GM21723 (cell line): ENCODE measurements around the gene WIZ.
A peak's percentile ranks its signal among the peaks of the same experiment; 100 is the strongest.

Experiments
- ATAC-seq: cut with Tn5 transposase; IDR thresholded peaks from one replicate; pipeline ENCODE4 v1.9.1; 2021; ENCODE audit warnings: mild to moderate bottlenecking, moderate library complexity; ENCODE audit not compliant: unreplicated experiment

The WIZ gene

GRCh38 chr19:15467734-15468214 is 18.0 kb upstream of the WIZ start:
- no peak for ATAC-seq

DNA sequence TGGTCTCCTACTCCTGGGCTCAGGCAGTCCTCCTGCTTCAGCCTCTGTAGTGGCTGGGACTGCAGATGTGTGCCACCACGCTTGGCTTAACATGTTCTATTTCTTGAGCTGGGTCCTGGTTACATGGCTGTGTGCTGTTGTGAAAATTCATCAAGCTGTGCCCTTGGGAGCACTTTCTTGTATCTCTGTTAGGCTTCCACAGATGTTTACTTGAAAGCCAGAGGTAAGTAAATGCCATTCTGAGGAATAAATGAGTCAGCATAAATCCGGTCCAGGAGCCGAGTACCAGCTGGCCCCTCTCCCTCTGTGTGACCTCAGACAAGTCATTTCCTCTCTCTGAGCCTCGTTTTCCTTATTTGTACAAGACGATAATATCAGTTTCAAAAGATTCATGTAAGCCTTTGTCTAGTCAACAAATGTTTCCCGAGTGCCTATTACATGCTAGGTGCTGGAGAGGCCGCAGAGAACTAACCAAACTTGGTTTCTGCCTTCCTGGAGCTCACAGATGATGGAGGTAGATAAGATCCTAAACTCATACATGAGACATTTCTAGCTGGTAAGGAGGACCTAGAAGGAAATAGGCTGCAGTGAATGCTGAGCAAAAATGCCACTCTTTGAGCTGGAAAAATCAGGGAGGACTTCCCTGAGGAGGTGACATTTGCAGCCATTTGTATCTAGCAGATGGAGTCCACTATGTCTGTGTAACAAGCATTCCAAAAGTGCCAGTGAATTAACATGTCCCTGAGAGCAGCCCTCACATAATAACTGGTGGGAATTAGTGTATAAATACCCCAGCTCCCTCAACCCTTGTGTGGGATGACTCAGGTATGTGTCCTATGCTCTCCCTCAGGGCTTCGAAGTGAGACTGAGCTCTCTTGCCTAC is 17.3 kb upstream of the WIZ start:
- ATAC-seq: peak; percentile 48

- ATAC-seq: peak; percentile 58
Measured at GRCh38 chr19:15464394-15465385, 14.9 kb upstream of the WIZ start, which contains the start of gene RASAL3. TSS of gene RASAL3 (minus strand) at chr19:15464544. CDS start at chr19:15464358, 186 bp downstream.

DNA sequence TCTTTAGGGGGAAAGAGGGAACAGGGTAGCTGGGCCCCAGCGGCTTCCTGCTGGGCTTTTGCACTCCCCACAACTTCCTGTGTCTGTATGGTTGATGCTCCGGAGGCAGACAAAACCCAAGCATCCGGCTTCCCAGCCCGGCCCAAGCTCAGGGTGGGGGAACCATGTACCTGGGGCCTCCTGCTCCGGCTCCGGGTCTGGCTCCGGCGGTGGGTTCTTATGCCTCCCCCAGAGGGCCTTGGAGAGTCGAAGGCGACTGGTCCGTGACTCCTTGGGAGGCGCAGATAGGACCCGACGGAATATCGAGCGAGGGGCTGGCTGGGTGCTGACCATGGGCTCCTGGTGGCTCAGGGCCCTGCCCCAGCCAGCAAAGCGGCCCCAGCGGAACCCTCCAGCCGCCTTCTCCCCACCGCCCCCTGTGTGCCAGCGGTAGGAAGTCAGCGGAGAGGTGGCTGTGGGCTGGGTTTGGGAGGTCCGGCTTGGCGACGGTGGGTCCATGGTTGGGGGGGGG is 14.2 kb upstream of the WIZ start:
- peak; percentile 61 for ATAC-seq

DNA sequence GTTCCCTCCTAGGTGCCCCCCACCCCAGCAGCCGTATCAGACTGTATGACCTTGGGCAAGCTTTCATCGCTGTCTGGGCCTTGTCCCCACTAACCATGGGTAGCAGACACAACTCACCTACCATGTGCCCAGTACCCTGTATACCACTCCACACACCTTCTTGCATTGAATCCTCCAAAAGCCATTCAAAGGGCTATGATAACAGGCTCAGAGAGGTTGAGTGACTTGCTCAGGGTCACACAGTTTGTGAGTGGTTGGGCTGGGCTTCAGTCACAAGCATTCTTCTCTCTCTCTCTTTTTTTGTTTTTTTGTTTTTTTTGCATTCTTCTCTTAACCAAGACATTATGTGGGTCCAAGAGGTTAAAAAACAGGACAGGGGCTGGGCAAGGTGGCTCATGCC is 11.9 kb upstream of the WIZ start:
- no peak for ATAC-seq

GRCh38 chr19:15457701-15458484 is 8.1 kb upstream of the WIZ start:
- no peak for ATAC-seq

GRCh38 chr19:15456871-15457700 is 7.3 kb upstream of the WIZ start:
- ATAC-seq: no peak

DNA sequence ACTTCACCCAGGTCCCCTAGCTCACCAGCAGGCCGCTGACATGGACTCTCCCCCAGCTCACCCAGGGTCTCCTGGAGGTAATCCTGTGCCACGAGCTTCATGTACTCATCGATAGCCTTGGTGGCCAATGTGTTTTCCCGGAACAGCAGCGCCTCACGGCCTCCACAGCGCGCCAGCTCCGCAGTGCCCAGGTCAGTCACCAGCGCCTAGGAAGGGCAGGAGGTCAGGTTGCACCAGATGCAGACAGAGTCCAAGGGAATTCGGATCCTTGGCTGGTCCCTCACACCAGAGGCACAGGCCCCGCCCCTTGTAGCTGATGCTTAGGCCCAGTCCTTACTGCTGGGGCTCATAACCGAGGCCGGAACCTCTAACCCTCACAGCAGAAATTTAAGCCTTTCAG is 6.7 kb upstream of the WIZ start:
- ATAC-seq: no peak

DNA sequence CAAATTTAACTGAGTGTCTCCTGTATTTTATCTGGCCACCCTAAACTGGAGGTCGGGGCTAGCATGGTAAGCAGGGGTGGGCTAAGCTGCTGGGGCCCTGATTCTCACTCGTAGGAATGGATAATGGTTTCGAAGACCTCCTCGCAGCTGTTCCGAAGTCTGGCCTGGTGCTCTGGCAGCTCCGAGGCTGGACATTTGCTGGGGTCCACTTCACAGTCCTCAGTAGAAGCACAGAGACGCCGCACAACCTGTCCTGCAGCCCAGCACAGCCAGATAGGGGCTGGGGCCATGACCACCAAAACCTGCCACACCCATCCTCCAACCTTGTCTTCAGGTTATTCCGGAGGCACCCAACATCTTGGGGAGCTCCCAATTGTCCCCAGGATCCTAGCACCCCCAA is 6.2 kb upstream of the WIZ start:
- ATAC-seq: no peak

- no peak for ATAC-seq
Measured at GRCh38 chr19:15453906-15454860, 4.4 kb upstream of the WIZ start.

DNA sequence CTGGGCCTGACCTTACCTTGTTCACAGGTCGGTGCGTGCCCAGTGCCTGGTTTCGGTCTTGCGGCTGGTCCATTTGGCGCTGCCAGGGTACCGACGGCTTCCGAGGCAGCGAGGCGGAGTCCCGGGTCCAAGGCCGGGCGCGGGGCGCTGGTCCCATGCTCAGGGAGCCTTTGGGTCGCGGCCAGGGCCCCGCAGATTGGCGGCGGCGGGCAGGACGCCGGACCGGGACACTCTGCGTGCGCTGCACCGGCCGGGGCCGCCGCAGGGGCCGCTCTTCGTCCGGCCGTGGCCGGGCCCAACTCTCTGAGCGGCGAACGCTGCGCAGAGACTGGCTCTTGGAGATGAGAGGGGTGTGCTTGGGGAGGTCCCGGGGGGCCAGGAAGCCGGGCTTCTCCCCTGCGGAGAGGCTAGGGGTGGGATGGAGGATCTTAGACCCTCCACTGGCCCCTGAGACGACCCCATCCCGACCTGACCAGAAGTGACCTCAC is 3.4 kb upstream of the WIZ start:
- no peak for ATAC-seq

- no peak for ATAC-seq
Measured at GRCh38 chr19:15452111-15453047, 2.6 kb upstream of the WIZ start.

GRCh38 chr19:15450528-15450890 is 753 bp upstream of the WIZ start:
- ATAC-seq: no peak

DNA sequence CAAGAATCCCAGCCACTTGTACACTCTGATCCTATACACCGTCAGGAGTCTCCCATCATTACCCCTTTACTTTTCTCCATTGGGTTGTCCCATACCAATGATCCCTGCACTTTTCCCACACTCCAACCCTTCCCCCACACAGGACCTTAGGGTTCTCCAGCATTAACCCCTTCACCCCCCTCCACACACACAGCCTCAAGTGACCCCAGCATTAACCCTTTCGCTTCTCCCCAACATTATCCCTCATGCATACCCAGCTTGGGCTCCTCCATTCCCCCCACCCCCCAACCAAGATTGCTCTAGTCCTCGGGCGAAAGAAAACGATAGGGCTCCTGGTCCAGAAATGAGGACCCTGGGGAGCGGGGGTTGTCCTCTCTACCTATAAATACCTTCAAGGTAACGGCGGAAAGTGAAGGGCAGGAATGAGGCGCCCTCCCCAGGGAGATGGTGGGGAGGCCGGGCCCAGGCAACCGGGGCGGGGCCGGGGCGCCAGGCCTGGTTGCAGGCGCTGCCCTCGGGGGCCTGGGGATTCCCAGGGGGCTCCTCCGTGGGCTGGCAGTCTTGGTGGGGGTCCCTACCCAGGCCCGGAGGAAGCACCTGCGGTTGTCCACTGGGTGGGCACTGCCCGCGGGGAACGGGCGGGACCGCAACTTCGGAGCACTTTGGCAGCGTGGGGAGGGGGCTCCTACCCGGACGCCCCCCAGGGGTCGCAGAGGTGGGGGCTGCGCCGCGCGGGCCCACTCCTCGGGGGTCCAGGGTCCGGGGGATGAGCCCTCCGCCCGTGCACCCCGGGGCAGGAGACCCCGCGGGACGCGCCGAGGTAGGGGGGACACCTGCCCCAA is 757 bp downstream of the WIZ start:
- no peak for ATAC-seq

- ATAC-seq: no peak
Measured at GRCh38 chr19:15448044-15448777, 1.5 kb downstream of the WIZ start.

GRCh38 chr19:15447057-15447456 is 2.7 kb downstream of the WIZ start:
- no peak for ATAC-seq
